C4-2B (cell line): ENCODE measurements around the gene ZNF35.
A peak's percentile ranks its signal among the peaks of the same experiment; 100 is the strongest.

ENCODE experiments used
- H3K27ac ChIP-seq: fragments of 450-650 bp; 2 replicates; pipeline ENCODE4 v1.5.1; 2017
- ZFX ChIP-seq: fragments of 450-650 bp; IDR thresholded peaks from 2 replicates; pipeline ENCODE4 v1.6.1; 2017
- TF ChIP-seq, protein P1 (sequence below): fragments of 450-650 bp; conservative IDR thresholded peaks from 2 replicates; pipeline ENCODE4 v1.5.1; 2017; ENCODE audit warnings: mild to moderate bottlenecking

ZNF35 gene

DNA sequence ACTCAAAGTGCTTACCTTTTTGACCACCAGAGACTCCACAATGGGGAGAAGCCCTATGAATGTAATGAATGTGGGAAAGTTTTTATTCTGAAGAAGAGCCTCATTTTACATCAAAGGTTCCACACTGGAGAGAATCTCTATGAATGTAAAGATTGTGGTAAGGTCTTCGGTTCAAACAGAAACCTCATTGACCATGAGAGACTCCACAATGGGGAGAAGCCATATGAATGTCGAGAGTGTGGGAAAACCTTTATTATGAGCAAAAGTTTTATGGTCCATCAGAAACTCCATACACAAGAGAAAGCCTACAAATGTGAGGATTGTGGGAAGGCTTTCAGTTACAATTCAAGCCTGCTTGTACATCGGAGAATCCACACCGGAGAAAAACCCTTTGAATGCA lies 5.5 kb upstream of the ZNF35 start:
- TF ChIP-seq, protein P1, sequence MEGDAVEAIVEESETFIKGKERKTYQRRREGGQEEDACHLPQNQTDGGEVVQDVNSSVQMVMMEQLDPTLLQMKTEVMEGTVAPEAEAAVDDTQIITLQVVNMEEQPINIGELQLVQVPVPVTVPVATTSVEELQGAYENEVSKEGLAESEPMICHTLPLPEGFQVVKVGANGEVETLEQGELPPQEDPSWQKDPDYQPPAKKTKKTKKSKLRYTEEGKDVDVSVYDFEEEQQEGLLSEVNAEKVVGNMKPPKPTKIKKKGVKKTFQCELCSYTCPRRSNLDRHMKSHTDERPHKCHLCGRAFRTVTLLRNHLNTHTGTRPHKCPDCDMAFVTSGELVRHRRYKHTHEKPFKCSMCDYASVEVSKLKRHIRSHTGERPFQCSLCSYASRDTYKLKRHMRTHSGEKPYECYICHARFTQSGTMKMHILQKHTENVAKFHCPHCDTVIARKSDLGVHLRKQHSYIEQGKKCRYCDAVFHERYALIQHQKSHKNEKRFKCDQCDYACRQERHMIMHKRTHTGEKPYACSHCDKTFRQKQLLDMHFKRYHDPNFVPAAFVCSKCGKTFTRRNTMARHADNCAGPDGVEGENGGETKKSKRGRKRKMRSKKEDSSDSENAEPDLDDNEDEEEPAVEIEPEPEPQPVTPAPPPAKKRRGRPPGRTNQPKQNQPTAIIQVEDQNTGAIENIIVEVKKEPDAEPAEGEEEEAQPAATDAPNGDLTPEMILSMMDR, result no peak
- TF ChIP-seq ZFX, result no peak
- no peak overlapping the region for H3K27ac ChIP-seq

DNA sequence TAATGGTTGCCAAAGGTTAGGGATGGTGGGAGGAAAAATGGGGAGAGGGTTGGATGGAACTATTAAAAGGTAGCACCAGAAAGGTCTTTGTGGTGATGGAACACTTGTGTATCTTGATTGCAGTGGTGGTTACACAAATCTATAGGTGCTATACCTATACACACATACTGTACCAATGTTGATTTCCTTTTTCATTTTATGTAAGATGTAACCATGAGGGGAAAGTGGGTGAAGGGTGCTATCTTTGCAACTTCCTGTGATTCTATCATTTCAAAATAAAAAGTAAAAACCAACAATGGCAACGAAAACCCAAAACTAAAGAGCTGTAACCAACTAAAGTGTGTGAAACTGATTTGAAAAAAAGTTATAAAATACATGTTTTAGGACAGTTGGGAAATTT lies 761 bp upstream of the ZNF35 start:
- no peak for TF ChIP-seq ZFX
- TF ChIP-seq, protein P1, result no peak
- no peak overlapping the region for H3K27ac ChIP-seq

DNA sequence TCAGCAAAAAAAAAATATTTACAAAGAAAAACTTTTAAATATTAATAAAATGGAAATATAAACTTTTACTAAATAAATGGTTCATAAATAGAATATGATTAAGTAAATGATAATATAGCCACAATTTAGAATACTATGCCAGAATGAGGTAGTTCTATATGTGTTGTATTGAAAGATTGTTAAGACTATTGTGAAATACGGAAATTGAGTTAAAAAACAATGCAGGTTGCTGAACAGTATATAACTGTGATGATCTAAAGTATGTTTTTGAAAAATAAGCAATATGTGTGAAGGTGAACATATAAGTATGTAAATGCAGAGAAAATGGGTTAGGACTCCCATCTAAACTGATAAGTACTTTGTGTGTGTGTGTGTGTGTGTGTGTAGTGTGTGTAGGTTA lies 1.2 kb downstream of the ZNF35 start:
- TF ChIP-seq ZFX, result no peak
- TF ChIP-seq, protein P1, result no peak
- no peak overlapping the region for H3K27ac ChIP-seq

- TF ChIP-seq ZFX, result no peak
- TF ChIP-seq, protein P1, result no peak
- H3K27ac ChIP-seq, result no peak overlapping the region
Observed at GRCh38 chr3:44654039-44654438, 5.5 kb downstream of the ZNF35 start.

DNA sequence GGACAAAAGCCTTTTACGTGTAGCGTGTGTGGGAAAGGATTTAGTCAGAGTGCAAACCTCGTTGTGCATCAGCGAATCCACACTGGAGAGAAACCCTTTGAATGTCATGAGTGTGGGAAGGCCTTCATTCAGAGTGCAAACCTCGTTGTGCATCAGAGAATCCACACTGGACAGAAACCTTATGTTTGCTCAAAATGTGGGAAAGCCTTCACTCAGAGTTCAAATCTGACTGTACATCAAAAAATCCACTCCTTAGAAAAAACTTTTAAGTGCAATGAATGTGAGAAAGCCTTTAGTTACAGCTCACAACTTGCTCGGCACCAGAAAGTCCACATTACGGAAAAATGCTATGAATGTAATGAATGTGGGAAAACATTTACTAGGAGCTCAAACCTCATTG lies 10.5 kb downstream of the ZNF35 start:
- no peak overlapping the region for H3K27ac ChIP-seq
- TF ChIP-seq ZFX, result no peak
- TF ChIP-seq, protein P1, result no peak

- no peak overlapping the region for H3K27ac ChIP-seq
- TF ChIP-seq, protein P1, result no peak
- TF ChIP-seq ZFX, result no peak
Observed at GRCh38 chr3:44659434-44659833, 10.9 kb downstream of the ZNF35 start.

- no peak overlapping the region for H3K27ac ChIP-seq
- TF ChIP-seq ZFX, result no peak
- TF ChIP-seq, protein P1, result peak; percentile 26
Observed at GRCh38 chr3:44661189-44661588, 12.7 kb downstream of the ZNF35 start.
